Neural cell (in vitro differentiated cells): Measurements from ENCODE around the gene ZNF335.

Experiments used
- EP300 ChIP-seq: fragments of 450-650 bp; conservative IDR thresholded peaks from 2 replicates; pipeline ENCODE4 v1.6.1; 2014; ENCODE audit warnings: antibody characterized with exemption, mild to moderate bottlenecking, moderate library complexity; ENCODE audit not compliant: poor library complexity, severe bottlenecking
- TAF1 ChIP-seq: IDR thresholded peaks from 2 replicates; pipeline ENCODE4 v1.6.1; 2012; ENCODE audit warnings: low read depth
- TF ChIP-seq, protein P1 (sequence below): fragments of 450-650 bp; IDR thresholded peaks from 2 replicates; pipeline ENCODE4 v1.5.1; 2014; ENCODE audit warnings: antibody characterized with exemption, mild to moderate bottlenecking, moderate library complexity; ENCODE audit not compliant: poor library complexity, severe bottlenecking

DNA sequence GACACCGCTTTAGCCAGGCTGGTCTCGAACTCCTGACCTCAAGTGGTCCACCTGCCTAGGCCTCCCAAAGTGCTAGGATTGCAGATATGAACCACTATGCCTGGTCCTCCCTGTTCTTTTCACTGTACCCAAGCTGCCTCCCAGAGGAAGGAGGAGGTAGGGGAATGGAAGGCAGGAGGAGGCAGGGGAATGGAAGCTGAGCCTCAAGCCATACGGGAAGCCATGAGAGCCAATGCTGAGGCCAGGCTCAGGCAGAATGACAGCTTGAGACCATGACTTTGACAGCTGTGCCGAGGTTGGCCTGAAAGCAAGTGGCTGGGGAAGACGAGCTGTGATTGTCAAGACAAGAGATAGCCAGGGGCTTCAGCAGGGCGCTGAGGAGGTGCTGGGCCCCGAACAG, 13.6 kb upstream of the ZNF335 start:
- TF ChIP-seq, protein P1, sequence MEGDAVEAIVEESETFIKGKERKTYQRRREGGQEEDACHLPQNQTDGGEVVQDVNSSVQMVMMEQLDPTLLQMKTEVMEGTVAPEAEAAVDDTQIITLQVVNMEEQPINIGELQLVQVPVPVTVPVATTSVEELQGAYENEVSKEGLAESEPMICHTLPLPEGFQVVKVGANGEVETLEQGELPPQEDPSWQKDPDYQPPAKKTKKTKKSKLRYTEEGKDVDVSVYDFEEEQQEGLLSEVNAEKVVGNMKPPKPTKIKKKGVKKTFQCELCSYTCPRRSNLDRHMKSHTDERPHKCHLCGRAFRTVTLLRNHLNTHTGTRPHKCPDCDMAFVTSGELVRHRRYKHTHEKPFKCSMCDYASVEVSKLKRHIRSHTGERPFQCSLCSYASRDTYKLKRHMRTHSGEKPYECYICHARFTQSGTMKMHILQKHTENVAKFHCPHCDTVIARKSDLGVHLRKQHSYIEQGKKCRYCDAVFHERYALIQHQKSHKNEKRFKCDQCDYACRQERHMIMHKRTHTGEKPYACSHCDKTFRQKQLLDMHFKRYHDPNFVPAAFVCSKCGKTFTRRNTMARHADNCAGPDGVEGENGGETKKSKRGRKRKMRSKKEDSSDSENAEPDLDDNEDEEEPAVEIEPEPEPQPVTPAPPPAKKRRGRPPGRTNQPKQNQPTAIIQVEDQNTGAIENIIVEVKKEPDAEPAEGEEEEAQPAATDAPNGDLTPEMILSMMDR = no peak
- TF ChIP-seq TAF1 (no peak), EP300 (no peak)
